Loucy (cell line): ENCODE measurements around the gene RHBDL3.

Experiments
- H2AFZ ChIP-seq: fragments of 200-600 bp; sonication (generic); 2 replicates; pipeline ENCODE4 v1.6.0; 2016; ENCODE audit warnings: antibody characterized with exemption, mild to moderate bottlenecking, low read length, moderate library complexity
- H3F3A ChIP-seq: fragments of 200-600 bp; 2 replicates; pipeline ENCODE4 v1.6.0; 2016; ENCODE audit warnings: antibody characterized with exemption, low read depth, mild to moderate bottlenecking
- H3K27me3 ChIP-seq: fragments of 200-600 bp; sonication (generic); 2 replicates; pipeline ENCODE4 v1.6.1; 2014; ENCODE audit warnings: low read length, mild to moderate bottlenecking; ENCODE audit not compliant: insufficient read depth, poor library complexity, severe bottlenecking
- H3K36me3 ChIP-seq: fragments of 200-600 bp; sonication (generic); 2 replicates; pipeline ENCODE4 v1.6.1; 2016; ENCODE audit warnings: low read length; ENCODE audit not compliant: insufficient read depth
- H3K4me1 ChIP-seq: fragments of 200-600 bp; sonication (generic); 2 replicates; pipeline ENCODE4 v1.5.1; 2014; ENCODE audit warnings: low read length, mild to moderate bottlenecking; ENCODE audit not compliant: insufficient read depth, poor library complexity, severe bottlenecking
- H3K4me2 ChIP-seq: fragments of 200-600 bp; sonication (generic); 2 replicates; pipeline ENCODE4 v1.6.0; 2014; ENCODE audit warnings: antibody characterized with exemption, low read length, low read depth, mild to moderate bottlenecking; ENCODE audit not compliant: poor library complexity, severe bottlenecking
- H3K4me3 ChIP-seq: fragments of 200-600 bp; sonication (generic); 2 replicates; pipeline ENCODE4 v1.5.1; 2014; ENCODE audit warnings: low read length, mild to moderate bottlenecking, mixed read lengths; ENCODE audit not compliant: poor library complexity, severe bottlenecking
- H3K79me2 ChIP-seq: fragments of 200-600 bp; sonication (generic); 2 replicates; pipeline ENCODE4 v1.6.1; 2014; ENCODE audit warnings: low read length; ENCODE audit not compliant: insufficient read depth
- H3K9ac ChIP-seq: fragments of 200-600 bp; sonication (generic); 2 replicates; pipeline ENCODE4 v1.6.0; 2014; ENCODE audit warnings: mild to moderate bottlenecking, low read depth, low read length, moderate library complexity; ENCODE audit not compliant: poor library complexity, severe bottlenecking
- H3K9me2 ChIP-seq: fragments of 200-600 bp; sonication (generic); replicated peaks from 2 replicates; pipeline ENCODE4 v1.6.1; 2016; ENCODE audit warnings: low read depth, low read length, mixed read lengths
- H3K9me3 ChIP-seq: fragments of 200-600 bp; sonication (generic); 2 replicates; pipeline ENCODE4 v1.6.1; 2014; ENCODE audit warnings: mild to moderate bottlenecking, antibody characterized with exemption, low read length, low read depth; ENCODE audit not compliant: insufficient read depth
- H4K20me1 ChIP-seq: fragments of 200-600 bp; sonication (generic); 2 replicates; pipeline ENCODE4 v1.6.0; 2014; ENCODE audit warnings: antibody characterized with exemption, low read length, mild to moderate bottlenecking; ENCODE audit not compliant: insufficient read depth, poor library complexity, severe bottlenecking
- EZH2phosphoT487 ChIP-seq: fragments of 200-600 bp; IDR thresholded peaks from 2 replicates; pipeline ENCODE4 v1.6.1; 2018; ENCODE audit warnings: antibody characterized with exemption, mild to moderate bottlenecking, moderate library complexity, borderline replicate concordance
- TF ChIP-seq, protein P1 (sequence below): fragments of 200-600 bp; sonication (generic); conservative IDR thresholded peaks from 2 replicates; pipeline ENCODE4 v1.5.1; 2014; ENCODE audit warnings: mild to moderate bottlenecking, antibody characterized with exemption, low read length

RHBDL3 gene

DNA sequence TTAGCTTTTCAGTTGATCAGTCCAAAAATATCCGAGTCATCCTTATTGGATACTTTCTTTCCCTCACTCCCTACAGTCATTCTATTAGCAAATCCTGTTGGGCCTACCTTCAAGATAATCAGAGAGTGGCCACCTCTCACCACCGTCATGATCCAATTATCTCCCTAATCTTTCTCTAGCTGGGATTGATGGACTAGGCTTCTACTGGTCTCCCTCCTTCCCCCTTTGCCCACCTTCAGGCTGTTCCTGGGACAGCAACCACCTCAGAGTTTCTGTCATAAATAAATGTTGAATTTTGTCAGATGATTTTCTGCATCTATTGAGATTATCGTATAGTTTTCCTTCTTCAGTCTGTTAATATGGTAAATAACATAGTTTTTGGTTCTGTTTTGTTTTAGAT lies 16.2 kb upstream of the RHBDL3 start:
- no peaks in the 10 kb centered on the region for H3K4me1 ChIP-seq
- no peaks in the 10 kb centered on the region for H3K9me3 ChIP-seq
- H3K36me3 ChIP-seq, result no peaks in the 10 kb centered on the region
- no peak overlapping the region for H3K4me2 ChIP-seq
- no peak overlapping the region for H2AFZ ChIP-seq
- H3K9me2 ChIP-seq, result no peaks in the 10 kb centered on the region
- no peaks in the 10 kb centered on the region for H3K79me2 ChIP-seq
- H3K9ac ChIP-seq, result no peak overlapping the region
- no peaks in the 10 kb centered on the region for H3F3A ChIP-seq
- TF ChIP-seq, protein P1, sequence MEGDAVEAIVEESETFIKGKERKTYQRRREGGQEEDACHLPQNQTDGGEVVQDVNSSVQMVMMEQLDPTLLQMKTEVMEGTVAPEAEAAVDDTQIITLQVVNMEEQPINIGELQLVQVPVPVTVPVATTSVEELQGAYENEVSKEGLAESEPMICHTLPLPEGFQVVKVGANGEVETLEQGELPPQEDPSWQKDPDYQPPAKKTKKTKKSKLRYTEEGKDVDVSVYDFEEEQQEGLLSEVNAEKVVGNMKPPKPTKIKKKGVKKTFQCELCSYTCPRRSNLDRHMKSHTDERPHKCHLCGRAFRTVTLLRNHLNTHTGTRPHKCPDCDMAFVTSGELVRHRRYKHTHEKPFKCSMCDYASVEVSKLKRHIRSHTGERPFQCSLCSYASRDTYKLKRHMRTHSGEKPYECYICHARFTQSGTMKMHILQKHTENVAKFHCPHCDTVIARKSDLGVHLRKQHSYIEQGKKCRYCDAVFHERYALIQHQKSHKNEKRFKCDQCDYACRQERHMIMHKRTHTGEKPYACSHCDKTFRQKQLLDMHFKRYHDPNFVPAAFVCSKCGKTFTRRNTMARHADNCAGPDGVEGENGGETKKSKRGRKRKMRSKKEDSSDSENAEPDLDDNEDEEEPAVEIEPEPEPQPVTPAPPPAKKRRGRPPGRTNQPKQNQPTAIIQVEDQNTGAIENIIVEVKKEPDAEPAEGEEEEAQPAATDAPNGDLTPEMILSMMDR, result no peak
- no peak for TF ChIP-seq EZH2phosphoT487
- H3K4me3 ChIP-seq, result no peak overlapping the region
- H3K27me3 ChIP-seq, result no peaks in the 10 kb centered on the region
- H4K20me1 ChIP-seq, result no peaks in the 10 kb centered on the region

DNA sequence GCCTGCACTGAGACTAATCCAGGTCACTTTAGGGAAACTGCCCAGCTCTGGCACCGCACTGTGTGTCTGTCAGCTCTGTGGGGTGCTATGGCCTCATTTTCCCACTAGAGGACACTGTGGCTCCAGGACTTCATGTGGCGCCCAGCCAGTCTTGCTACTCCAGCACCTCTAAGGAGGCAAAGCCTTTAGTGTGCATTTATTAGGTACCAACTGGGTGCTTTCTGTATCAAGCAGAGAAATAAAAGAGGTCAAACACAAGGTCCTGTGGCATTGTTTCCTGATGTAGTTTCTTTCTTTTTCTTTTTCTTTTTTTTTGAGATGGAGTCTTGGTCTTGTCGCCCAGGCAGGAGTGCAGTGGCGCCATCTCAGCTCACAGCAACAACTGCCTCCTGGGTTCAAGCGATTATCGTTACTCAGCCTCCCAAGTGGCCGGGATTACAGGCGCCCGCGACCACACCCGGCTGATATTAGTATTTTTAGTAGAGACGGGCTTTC lies 12.5 kb upstream of the RHBDL3 start:
- H3F3A ChIP-seq, result no peaks in the 10 kb centered on the region
- H3K36me3 ChIP-seq, result no peaks in the 10 kb centered on the region
- H2AFZ ChIP-seq, result no peak overlapping the region
- H3K9me2 ChIP-seq, result no peaks in the 10 kb centered on the region
- no peak overlapping the region for H3K4me3 ChIP-seq
- no peaks in the 10 kb centered on the region for H4K20me1 ChIP-seq
- no peak overlapping the region for H3K4me2 ChIP-seq
- no peaks in the 10 kb centered on the region for H3K79me2 ChIP-seq
- H3K27me3 ChIP-seq, result no peaks in the 10 kb centered on the region
- no peak overlapping the region for H3K9ac ChIP-seq
- no peaks in the 10 kb centered on the region for H3K9me3 ChIP-seq
- H3K4me1 ChIP-seq, result no peaks in the 10 kb centered on the region
- TF ChIP-seq, protein P1, result peak; percentile 98
- no peak for TF ChIP-seq EZH2phosphoT487

- Histone ChIP-seq H2AFZ (no peak overlapping the region), H3K4me2 (no peak overlapping the region), H3K4me3 (no peak overlapping the region), H3K4me1 (no peaks in the 10 kb centered on the region), H3K27me3 (no peaks in the 10 kb centered on the region), H3K79me2 (no peaks in the 10 kb centered on the region), H3K9ac (no peak overlapping the region), H4K20me1 (no peaks in the 10 kb centered on the region), H3K9me2 (no peaks in the 10 kb centered on the region), H3K36me3 (no peaks in the 10 kb centered on the region), H3F3A (no peaks in the 10 kb centered on the region), H3K9me3 (no peaks in the 10 kb centered on the region)
- TF ChIP-seq EZH2phosphoT487, result no peak
Measured at GRCh38 chr17:32256012-32256700, 9.5 kb upstream of the RHBDL3 start.

DNA sequence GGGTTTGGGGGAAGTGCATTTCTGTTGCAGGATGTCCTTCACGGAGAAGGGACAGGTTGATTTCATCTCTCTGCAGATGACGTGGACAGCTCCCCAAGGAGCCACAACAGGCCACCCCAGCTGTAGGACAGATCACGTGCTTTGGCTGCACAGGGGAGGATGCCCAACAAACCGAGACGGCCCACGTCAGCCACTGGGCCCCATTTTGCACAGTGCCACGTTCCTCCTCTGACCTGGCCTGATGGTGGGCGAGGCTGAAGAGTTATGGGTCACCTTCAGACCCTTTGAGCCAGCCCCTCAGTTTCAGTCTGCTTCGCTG lies 9.0 kb upstream of the RHBDL3 start:
- H3K79me2 ChIP-seq, result no peaks in the 10 kb centered on the region
- H2AFZ ChIP-seq, result no peak overlapping the region
- no peaks in the 10 kb centered on the region for H3F3A ChIP-seq
- no peaks in the 10 kb centered on the region for H3K4me1 ChIP-seq
- H3K27me3 ChIP-seq, result no peaks in the 10 kb centered on the region
- H4K20me1 ChIP-seq, result no peaks in the 10 kb centered on the region
- H3K4me2 ChIP-seq, result no peak overlapping the region
- no peak overlapping the region for H3K9ac ChIP-seq
- no peak for TF ChIP-seq EZH2phosphoT487
- TF ChIP-seq, protein P1, result no peak
- no peak overlapping the region for H3K4me3 ChIP-seq
- no peaks in the 10 kb centered on the region for H3K9me2 ChIP-seq
- H3K9me3 ChIP-seq, result no peaks in the 10 kb centered on the region
- no peaks in the 10 kb centered on the region for H3K36me3 ChIP-seq
